K562 (cell line): Measurements from ENCODE around the gene GH2.

ENCODE experiments used
- ARID3A ChIP-seq: IDR thresholded peaks from 2 replicates; pipeline ENCODE4 v1.6.1; 2012; ENCODE audit warnings: low read depth, low read length, improper control_type of control experiment, borderline replicate concordance
- BCL6 ChIP-seq: fragments of 250-450 bp; sonication (Bioruptor Pico); IDR thresholded peaks from 2 replicates; pipeline ENCODE4 v1.4.0; 2020
- CREB1 ChIP-seq, 2 experiments: sonication (generic) in 1 of 2; formaldehyde crosslinking in 1 of 2; IDR thresholded peaks; 2 replicates each; pipeline versions ENCODE4 v1.6.1 to v1.8.0; 2012 to 2022; ENCODE audit warnings: inconsistent platforms in 1 of 2, mild to moderate bottlenecking in 1 of 2, missing genetic modification reagents in 1 of 2, moderate library complexity in 1 of 2
- FOSL1 ChIP-seq: fragments of 200-800 bp; sonication (Bioruptor generic); conservative IDR thresholded peaks from 2 replicates; pipeline ENCODE4 v1.6.1; 2016; ENCODE audit warnings: missing genetic modification characterization, missing compliant biosample characterization
- MAFG ChIP-seq: fragments of 450-650 bp; conservative IDR thresholded peaks from 2 replicates; pipeline ENCODE4 v1.6.1; 2016; ENCODE audit warnings: missing genetic modification characterization, missing compliant biosample characterization
- MTA1 ChIP-seq: fragments of 450-650 bp; IDR thresholded peaks from 2 replicates; pipeline ENCODE4 v1.6.1; 2017; ENCODE audit warnings: borderline replicate concordance
- NFE2L1 ChIP-seq: fragments of 450-650 bp; IDR thresholded peaks from 2 replicates; pipeline ENCODE4 v1.6.1; 2016; ENCODE audit warnings: missing genetic modification characterization, low read depth, mild to moderate bottlenecking, missing compliant biosample characterization, moderate library complexity, borderline replicate concordance
- NR2C1 ChIP-seq, 2 experiments: fragments of 450-650 bp; IDR thresholded peaks; 2 replicates each; pipeline ENCODE4 v1.6.1; 2017; ENCODE audit warnings: mild to moderate bottlenecking in 2 of 2, antibody characterized with exemption in 1 of 2, inconsistent platforms in 1 of 2, missing compliant biosample characterization in 1 of 2, missing genetic modification characterization in 1 of 2
- POLR2A ChIP-seq: fragments of 450-650 bp; conservative IDR thresholded peaks from 2 replicates; pipeline ENCODE4 v1.6.1; 2016
- SP1 ChIP-seq: sonication (generic); formaldehyde crosslinking; IDR thresholded peaks from 2 replicates; pipeline ENCODE4 v1.8.1; 2022; ENCODE audit warnings: mild to moderate bottlenecking, missing genetic modification reagents
- TRIM24 ChIP-seq, 2 experiments: fragments of 450-650 bp; IDR thresholded peaks; 2 replicates each; pipeline ENCODE4 v1.6.1; 2016
- ZNF24 ChIP-seq: fragments of 450-650 bp; IDR thresholded peaks from 2 replicates; pipeline ENCODE4 v1.6.1; 2016

- TF ChIP-seq TRIM24 (IDR thresholded peaks at IDR 0.05) (no peak), NR2C1 (IDR thresholded peaks at IDR 0.05) (no peak), NR2C1 (tag; IDR thresholded peaks at IDR 0.05) (no peak), FOSL1 (tag) (no peak), MTA1 (no peak), MAFG (tag) (no peak), ARID3A (no peak), ZNF24 (no peak), BCL6 (no peak), POLR2A (no peak), CREB1 (IDR thresholded peaks at IDR 0.05) (no peak), CREB1 (CRISPR knock-in tag; IDR thresholded peaks at IDR 0.05) (no peak), SP1 (no peak), NFE2L1 (tag) (no peak)
These were observed 22.5 kb downstream of the GH2 start for GRCh38 chr17:63859257-63859656.
